GM19467 (cell line): ENCODE measurements around the gene OPTN.

Source experiments
- ATAC-seq: cut with Tn5 transposase; IDR thresholded peaks from one replicate; pipeline ENCODE4 v1.9.1; 2021; ENCODE audit warnings: mild to moderate bottlenecking, moderate library complexity; ENCODE audit not compliant: unreplicated experiment

Gene OPTN

GRCh38 chr10:13180788-13181187 lies 80.8 kb downstream of the OPTN start:
- no peak for ATAC-seq

DNA sequence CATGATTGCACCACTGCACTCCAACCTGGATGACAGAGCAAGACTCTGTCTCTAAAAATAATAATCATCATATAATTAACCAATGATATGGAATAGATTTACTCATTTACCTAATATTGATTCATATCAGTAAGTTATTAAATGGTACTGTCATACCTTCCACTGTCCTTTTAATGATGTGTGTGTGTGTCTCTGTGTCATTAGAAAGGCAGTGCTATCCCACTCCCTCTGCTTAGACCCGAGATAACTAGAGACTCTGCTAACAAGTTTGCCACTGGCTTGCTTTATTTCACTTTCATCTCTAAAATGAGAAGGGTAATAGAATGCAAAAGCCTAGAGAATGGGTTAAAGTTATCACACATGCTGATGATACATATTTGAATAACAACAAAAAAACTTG lies 82.5 kb downstream of the OPTN start:
- no peak for ATAC-seq

- ATAC-seq = no peak
These were observed 83.7 kb downstream of the OPTN start for GRCh38 chr10:13183625-13184024.

DNA sequence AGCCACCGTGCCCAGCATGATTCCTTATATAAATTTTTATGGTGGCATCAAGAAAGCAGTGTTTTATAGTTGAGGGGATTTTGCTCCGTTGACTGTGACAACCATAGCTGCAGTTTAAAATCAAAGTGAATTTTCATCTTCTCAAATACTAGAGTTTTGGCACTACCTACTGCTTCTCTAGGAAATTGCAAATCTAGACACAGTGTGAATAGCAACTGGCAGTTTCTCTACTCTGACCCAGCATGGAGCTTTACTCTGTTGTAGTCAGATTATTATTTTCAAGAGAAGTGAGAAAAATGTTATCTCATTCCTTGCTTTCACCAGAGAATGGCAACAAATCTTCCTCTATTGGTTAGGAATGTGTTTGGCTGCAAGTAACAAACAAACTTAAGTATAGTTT lies 84.3 kb downstream of the OPTN start:
- ATAC-seq = no peak

DNA sequence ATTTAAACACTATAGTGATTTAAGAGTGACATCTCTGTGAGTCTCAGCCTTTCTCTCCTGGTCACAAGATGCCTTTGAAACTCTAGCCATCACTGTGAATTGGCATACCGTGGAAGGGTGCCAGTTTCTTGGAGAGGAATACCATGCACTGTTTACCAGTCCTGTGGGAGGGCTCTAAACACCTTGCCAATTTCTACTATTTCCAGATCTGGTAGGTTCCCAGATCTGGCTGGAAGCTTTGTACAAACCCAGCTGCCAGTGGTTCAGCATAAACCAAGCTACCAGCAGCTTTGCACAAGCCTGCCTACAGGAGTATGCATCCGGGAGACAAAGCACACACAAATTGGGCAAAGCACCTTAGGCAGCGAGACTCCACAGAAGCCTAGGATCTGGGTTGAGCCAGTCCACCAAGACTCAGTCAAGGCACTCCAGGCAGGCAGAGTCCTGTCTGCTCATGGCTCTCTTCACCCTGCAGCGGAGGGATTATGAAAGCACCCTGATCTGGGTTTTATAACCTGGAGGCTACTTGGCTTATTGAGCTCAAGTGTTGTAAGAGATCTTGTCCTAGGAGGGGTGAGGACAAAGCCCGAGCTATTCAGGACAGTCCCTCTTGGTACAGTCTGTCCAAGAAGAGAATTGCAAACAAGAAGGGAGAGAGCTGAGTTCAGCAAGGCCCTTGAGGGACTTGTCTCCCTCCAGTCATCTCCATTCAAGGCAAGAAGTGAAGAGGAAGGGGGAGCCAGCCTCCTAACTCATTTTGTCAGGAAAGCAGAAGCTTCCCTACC lies 85.0 kb downstream of the OPTN start:
- no peak for ATAC-seq

DNA sequence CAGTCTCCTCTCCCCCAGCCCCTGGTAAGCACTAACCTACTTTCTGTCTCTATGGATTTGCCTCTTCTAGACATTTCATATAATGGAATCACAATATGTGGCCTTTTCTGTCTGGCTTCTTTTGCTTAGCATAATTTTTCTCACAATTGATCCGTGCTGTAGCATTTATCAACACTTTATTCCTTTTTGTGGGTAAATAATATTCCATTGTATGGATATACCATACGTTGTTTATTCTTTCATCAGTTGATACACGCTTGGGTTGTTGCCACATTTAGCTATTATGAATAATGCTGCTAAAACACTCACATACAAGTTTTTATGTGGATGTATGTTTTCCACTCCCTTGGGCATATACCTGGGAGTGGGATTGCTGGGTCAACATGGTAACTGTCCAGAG lies 87.2 kb downstream of the OPTN start:
- ATAC-seq = no peak
